Fibroblast of the aortic adventitia (primary cell): Measurements from ENCODE around the gene SEC22A. TPM values are rescaled to one million over a fixed set of nuclear protein-coding genes. Genes with fewer than 3 reads are reported as not detected.
"Not testable (repeated sequence)": the region's sequence is repeated elsewhere in the genome, so short reads cannot be mapped to it uniquely, and the experiment has no call there.

Experiments used
- DNase-seq: peaks from one replicate; pipeline ENCODE4 v3.0.0-alpha.2; 2010; ENCODE audit warnings: low read depth
- H3K4me3 ChIP-seq: 2 replicates; pipeline ENCODE4 v1.5.1; 2011; ENCODE audit warnings: low read depth, mild to moderate bottlenecking, control low read depth, low read length, moderate library complexity
- total RNA-seq: library from RNA; depleted of rRNA; stranded (reverse); fragments of >200 nt; gene quantifications from 2 replicates; pipeline ENCODE4 v1.2.3, GENCODE V29; 2012; ENCODE audit warnings: low replicate concordance
- TF ChIP-seq, protein P1 (sequence below): IDR thresholded peaks from 2 replicates; pipeline ENCODE4 v1.5.1; 2011; ENCODE audit warnings: mild to moderate bottlenecking, low read length, control low read depth, inconsistent platforms; ENCODE audit not compliant: insufficient read depth

Gene SEC22A
- total RNA-seq, 1 donor = 44.6 TPM

DNA sequence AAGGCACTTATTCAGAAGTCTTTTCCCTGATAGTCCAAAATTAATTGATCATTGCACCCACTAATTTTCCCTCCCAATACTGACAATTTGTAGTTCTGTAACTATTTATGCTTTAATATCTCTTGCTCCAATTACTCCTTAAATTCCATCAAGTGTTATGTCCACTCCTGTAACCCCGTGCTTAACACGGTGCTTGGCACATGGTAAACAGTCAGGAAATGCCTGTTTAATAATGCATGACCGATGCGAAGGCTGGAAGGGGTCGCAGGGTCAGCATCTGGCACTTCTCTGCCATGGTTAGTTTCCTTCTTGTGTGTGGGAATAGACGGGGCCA lies 553 bp upstream of the SEC22A start:
- no peak for DNase-seq
- TF ChIP-seq, protein P1, sequence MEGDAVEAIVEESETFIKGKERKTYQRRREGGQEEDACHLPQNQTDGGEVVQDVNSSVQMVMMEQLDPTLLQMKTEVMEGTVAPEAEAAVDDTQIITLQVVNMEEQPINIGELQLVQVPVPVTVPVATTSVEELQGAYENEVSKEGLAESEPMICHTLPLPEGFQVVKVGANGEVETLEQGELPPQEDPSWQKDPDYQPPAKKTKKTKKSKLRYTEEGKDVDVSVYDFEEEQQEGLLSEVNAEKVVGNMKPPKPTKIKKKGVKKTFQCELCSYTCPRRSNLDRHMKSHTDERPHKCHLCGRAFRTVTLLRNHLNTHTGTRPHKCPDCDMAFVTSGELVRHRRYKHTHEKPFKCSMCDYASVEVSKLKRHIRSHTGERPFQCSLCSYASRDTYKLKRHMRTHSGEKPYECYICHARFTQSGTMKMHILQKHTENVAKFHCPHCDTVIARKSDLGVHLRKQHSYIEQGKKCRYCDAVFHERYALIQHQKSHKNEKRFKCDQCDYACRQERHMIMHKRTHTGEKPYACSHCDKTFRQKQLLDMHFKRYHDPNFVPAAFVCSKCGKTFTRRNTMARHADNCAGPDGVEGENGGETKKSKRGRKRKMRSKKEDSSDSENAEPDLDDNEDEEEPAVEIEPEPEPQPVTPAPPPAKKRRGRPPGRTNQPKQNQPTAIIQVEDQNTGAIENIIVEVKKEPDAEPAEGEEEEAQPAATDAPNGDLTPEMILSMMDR = no peak
- peak overlapping the region; percentile 95 for H3K4me3 ChIP-seq

DNA sequence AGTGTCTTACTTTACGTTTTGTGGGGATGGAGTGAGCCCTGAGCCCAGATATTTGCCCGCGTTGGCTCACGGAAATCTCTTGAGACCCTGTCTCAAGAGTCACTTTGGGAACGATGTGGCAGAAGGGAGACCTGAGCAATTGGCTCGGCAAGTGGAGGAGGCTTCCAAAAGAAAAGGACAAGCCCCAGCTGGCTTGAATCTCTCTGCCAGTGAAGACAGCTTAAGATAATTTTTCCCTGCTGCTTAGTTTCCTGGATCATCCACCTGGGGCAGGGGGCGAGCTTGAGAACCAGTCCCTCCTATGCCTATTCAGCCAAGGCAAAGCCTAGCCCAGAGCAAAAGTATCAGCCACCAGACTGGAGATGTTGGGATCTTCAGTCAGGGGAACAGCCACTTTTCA lies 708 bp downstream of the SEC22A start:
- peak; percentile 5 for DNase-seq
- H3K4me3 ChIP-seq = peak overlapping the region; percentile 95
- TF ChIP-seq, protein P1 = no peak

DNA sequence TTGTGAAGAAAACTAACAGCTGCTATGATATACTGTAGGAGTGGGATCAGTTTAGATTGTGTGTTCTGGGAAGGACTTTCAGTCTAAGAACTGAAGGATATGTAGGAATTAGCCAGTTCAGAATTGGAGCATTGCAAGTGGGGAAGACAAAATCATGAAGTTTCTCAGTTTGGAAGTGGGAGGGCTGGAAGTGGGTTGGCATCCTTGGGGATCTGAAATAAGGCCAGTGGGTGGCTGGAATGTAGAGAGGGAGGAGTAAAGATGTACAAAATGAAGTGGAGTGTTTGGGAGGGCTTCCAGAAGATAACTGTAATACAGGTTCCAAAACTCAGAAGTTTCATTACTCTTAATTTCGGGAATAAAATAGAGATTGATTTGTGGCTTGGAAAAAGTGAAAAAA lies 17.2 kb downstream of the SEC22A start:
- TF ChIP-seq, protein P1 = no peak
- no peak overlapping the region for H3K4me3 ChIP-seq
- DNase-seq = peak; percentile 23

DNA sequence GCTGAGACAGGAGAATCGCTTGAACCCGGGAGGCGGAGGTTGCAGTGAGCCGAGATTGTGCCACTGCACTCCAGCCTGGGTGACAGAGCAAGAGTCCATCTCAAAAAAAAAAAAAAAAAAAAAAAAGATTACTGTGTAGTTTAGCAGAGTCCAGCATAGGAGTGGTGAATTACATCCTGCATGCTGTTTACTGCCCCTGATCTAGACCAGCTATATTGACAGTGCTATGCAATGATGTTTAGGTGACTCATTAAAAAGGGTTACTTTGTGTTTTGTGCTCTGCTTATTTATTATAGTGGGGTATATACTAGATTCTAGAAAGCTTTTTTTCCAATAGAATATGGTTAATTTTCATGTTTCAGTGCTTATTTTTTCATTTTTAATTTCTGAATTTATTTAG lies 19.6 kb downstream of the SEC22A start:
- not testable (repeated sequence) for DNase-seq, H3K4me3 ChIP-seq

DNA sequence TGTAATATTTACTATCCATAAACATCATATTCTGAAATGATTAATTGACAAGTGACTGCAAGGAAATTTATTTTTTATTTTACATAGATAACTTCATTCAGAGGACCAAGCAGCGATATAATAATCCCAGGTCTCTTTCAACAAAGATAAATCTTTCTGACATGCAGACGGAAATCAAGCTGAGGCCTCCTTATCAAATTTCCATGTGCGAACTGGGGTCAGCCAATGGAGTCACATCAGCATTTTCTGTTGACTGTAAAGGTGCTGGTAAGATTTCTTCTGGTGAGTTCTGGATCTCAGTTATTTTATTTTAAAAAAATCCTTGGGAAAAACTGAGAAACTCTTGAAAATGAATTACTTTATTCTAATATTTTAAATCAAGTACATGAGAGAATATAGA lies 23.3 kb downstream of the SEC22A start:
- TF ChIP-seq, protein P1 = no peak
- no peak for DNase-seq
- H3K4me3 ChIP-seq = no peak overlapping the region

DNA sequence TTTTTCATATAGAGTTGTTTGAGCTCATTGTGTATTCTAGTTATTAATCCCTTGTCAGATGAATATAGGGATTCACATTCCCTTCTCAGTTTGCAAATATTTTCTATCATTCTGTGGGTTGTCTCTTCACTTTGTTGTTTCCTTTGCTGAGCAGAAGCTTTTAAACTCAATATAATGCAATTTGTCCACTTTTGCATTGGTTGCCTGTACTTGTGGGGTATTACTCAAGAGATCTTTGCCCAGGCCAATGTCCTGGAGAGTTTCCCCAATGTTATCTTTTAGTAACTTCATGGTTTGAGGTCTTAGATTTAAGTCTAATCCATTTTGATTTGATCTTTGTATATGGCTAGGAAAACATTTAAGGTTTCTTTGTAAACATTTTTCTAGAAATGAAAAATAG lies 24.8 kb downstream of the SEC22A start:
- DNase-seq = no peak
- no peak overlapping the region for H3K4me3 ChIP-seq
- TF ChIP-seq, protein P1 = no peak

DNA sequence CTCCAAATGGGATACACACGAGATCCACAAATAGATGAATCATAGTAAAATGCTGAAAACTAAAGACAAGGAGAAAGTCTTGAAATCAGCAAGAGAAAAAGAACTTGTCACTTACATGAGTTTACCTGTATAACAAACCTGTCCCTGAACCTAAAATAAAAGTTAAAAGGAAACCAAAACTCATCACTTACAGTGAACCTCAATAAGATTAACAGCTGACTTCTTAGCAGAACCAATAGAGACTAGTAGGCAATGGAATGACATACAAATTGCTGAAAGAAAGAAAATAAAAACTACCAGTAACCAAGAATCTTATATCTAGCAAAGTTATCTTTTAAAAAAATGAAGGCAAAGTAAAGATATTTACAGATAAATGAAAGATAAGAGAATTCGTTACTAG lies 27.4 kb downstream of the SEC22A start:
- DNase-seq = peak; percentile 13
- TF ChIP-seq, protein P1 = no peak
- no peak overlapping the region for H3K4me3 ChIP-seq
